Measurements from ENCODE around the gene C1QTNF9.

GRCh38 chr13:24286624-24287023, 22.8 kb upstream of the C1QTNF9 start:
- TF ChIP-seq CTCF (IDR thresholded peaks at IDR 0.05; ENCODE audit: insufficient read depth, low read length, poor library complexity, severe bottlenecking) = no peak
- TF ChIP-seq EZH2phosphoT487 (conservative IDR thresholded peaks at IDR 0.05; ENCODE audit: low read length) = no peak
